Thoracic aorta (tissue), 2 donors: ENCODE data around the gene CCL28. TPM values are rescaled to one million over a fixed set of nuclear protein-coding genes. Genes with fewer than 3 reads are reported as not detected.
A peak's percentile ranks its signal among the peaks of the same experiment; 100 is the strongest.
"Not testable (repeated sequence)": the region's sequence is repeated elsewhere in the genome, so short reads cannot be mapped to it uniquely, and the experiment has no call there.

Source experiments
- ATAC-seq: fragments of 150-250 bp; one replicate; pipeline ENCODE4 v1.8.0; 2017; ENCODE audit warnings: low read depth; ENCODE audit not compliant: insufficient number of reproducible peaks, low FRiP score
- DNase-seq: peaks from one replicate; pipeline ENCODE4 v3.0.0-alpha.2; 2020; ENCODE audit warnings: low spot score
- H3K27ac ChIP-seq, 2 donors: fragments of 200-600 bp; sonication (generic); 1 replicate in 1 of 2; 2 replicates in 1 of 2; pipeline ENCODE4 v1.5.1; 2016; ENCODE audit warnings: mild to moderate bottlenecking in 2 of 2, moderate library complexity in 2 of 2
- H3K27me3 ChIP-seq: fragments of 200-600 bp; sonication (generic); replicated peaks from 2 replicates; pipeline ENCODE4 v1.6.0; 2016; ENCODE audit warnings: mild to moderate bottlenecking; ENCODE audit not compliant: insufficient read depth
- H3K36me3 ChIP-seq: fragments of 200-600 bp; sonication (generic); one replicate; pipeline ENCODE4 v1.5.1; 2016
- H3K4me1 ChIP-seq, 2 donors: fragments of 200-600 bp; sonication (generic); 1 replicate in 1 of 2; 2 replicates in 1 of 2; pipeline versions ENCODE4 v1.5.1 to v1.6.0; 2016; ENCODE audit warnings: low read depth in 2 of 2, mild to moderate bottlenecking in 1 of 2; ENCODE audit not compliant: control insufficient read depth in 1 of 2
- H3K4me3 ChIP-seq: fragments of 200-600 bp; sonication (generic); 2 replicates; pipeline ENCODE4 v1.5.1; 2016; ENCODE audit warnings: mild to moderate bottlenecking
- H3K9me3 ChIP-seq: fragments of 200-600 bp; sonication (generic); 2 replicates; pipeline ENCODE4 v1.5.1; 2016
- CTCF ChIP-seq: fragments of 200-600 bp; sonication (generic); IDR thresholded peaks from one replicate; pipeline ENCODE4 v1.5.1; 2019; ENCODE audit warnings: antibody characterized with exemption
- total RNA-seq, 2 donors: library from RNA; depleted of rRNA; stranded (reverse); fragments of >200 nt; gene quantifications; one replicate each; pipeline versions ENCODE4 v1.1.0 to v1.2.3, GENCODE V29; 2016

Gene CCL28
- total RNA-seq, 2 donors from 2014 or later: 4.3 to 24.2 TPM

- no peak for ATAC-seq
- Histone ChIP-seq H3K27me3 (no peaks in the 10 kb centered on the region), H3K9me3 (no peaks in the 10 kb centered on the region), H3K27ac (no peak overlapping the region), H3K4me3 (no peak overlapping the region), H3K4me1 (no peaks in the 10 kb centered on the region), H3K36me3 (no peaks in the 10 kb centered on the region)
- no peak for TF ChIP-seq CTCF
- no peak for DNase-seq
Observed at GRCh38 chr5:43410414-43410813, 1.8 kb downstream of the CCL28 start.

- H3K4me3 ChIP-seq: no peak overlapping the region
- DNase-seq: no peak
Observed at GRCh38 chr5:43409809-43410271, 2.4 kb downstream of the CCL28 start.

GRCh38 chr5:43402524-43403066 is 9.6 kb downstream of the CCL28 start:
- H3K4me3 ChIP-seq, DNase-seq, ATAC-seq, H3K9me3 ChIP-seq, H3K27me3 ChIP-seq, H3K27ac ChIP-seq, H3K36me3 ChIP-seq, H3K4me1 ChIP-seq: not testable (repeated sequence)

More at GRCh38 chr5:43409809-43410271, 2.4 kb downstream of the CCL28 start:
- ATAC-seq: no peak
- H3K4me1 ChIP-seq: no peaks in the 10 kb centered on the region
- H3K36me3 ChIP-seq: no peaks in the 10 kb centered on the region
- H3K9me3 ChIP-seq: no peaks in the 10 kb centered on the region
- no peak overlapping the region for H3K27ac ChIP-seq
- TF ChIP-seq CTCF: no peak
- no peaks in the 10 kb centered on the region for H3K27me3 ChIP-seq

- TF ChIP-seq CTCF: no peak
- ATAC-seq (no peak), DNase-seq (no peak)
- no peak overlapping the region for H3K27ac ChIP-seq
- peaks cover 0 to 3% of the 10 kb centered on the region in 2 donors for H3K4me1 ChIP-seq
- H3K4me3 ChIP-seq: no peak overlapping the region
- no peaks in the 10 kb centered on the region for H3K9me3 ChIP-seq
- no peaks in the 10 kb centered on the region for H3K27me3 ChIP-seq
- no peaks in the 10 kb centered on the region for H3K36me3 ChIP-seq
Observed at GRCh38 chr5:43401827-43402226, 10.4 kb downstream of the CCL28 start.

GRCh38 chr5:43400082-43400481 is 12.1 kb downstream of the CCL28 start:
- DNase-seq: no peak
- no peaks in the 10 kb centered on the region for H3K27me3 ChIP-seq
- H3K9me3 ChIP-seq: no peaks in the 10 kb centered on the region
- no peaks in the 10 kb centered on the region for H3K36me3 ChIP-seq
- H3K4me3 ChIP-seq: no peak overlapping the region
- peaks cover 0 to 3% of the 10 kb centered on the region in 2 donors for H3K4me1 ChIP-seq
- no peak overlapping the region for H3K27ac ChIP-seq
- ATAC-seq: no peak
- TF ChIP-seq CTCF: no peak

- Histone ChIP-seq H3K4me3 (peak overlapping the region; percentile 83), H3K27me3 (no peaks in the 10 kb centered on the region), H3K27ac (peak overlapping the region; percentile 38 to 47), H3K9me3 (no peaks in the 10 kb centered on the region), H3K36me3 (no peaks in the 10 kb centered on the region), H3K4me1 (peaks cover 0 to 3% of the 10 kb centered on the region in 2 donors)
- ATAC-seq: peak; percentile 36
- no peak for TF ChIP-seq CTCF
- no peak for DNase-seq
Observed at GRCh38 chr5:43396762-43397304, 15.4 kb downstream of the CCL28 start.
